MM.1S (cell line): ENCODE data around the gene RPL27A.

Source experiments
- EZH2phosphoT487 ChIP-seq: fragments of 300-600 bp; sonication (generic); IDR thresholded peaks from 2 replicates; pipeline ENCODE4 v1.6.1; 2018; ENCODE audit warnings: antibody characterized with exemption, low read length
- TF ChIP-seq, protein P1 (sequence below): fragments of 300-600 bp; sonication (generic); IDR thresholded peaks from 2 replicates; pipeline ENCODE4 v1.5.1; 2016; ENCODE audit warnings: antibody characterized with exemption, low read length, mixed read lengths

DNA sequence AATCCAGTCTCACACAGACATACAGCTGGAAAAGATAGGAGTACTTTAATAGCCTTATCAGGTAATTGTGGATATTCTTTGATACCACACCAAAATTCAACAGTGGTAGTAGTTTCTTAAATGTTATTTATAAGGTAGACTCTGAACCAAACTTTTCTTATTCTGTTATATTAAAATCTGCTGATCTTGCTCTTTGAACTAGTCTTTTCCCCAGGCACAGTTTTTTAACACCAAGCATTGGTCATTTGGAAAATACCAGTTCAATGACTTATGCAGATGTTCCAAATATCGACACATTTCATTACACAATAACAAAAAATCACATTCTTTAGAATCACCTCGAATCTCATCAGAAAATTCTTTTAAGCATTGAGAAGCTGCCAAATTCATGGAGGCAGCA lies 7.7 kb upstream of the RPL27A start:
- TF ChIP-seq, protein P1, sequence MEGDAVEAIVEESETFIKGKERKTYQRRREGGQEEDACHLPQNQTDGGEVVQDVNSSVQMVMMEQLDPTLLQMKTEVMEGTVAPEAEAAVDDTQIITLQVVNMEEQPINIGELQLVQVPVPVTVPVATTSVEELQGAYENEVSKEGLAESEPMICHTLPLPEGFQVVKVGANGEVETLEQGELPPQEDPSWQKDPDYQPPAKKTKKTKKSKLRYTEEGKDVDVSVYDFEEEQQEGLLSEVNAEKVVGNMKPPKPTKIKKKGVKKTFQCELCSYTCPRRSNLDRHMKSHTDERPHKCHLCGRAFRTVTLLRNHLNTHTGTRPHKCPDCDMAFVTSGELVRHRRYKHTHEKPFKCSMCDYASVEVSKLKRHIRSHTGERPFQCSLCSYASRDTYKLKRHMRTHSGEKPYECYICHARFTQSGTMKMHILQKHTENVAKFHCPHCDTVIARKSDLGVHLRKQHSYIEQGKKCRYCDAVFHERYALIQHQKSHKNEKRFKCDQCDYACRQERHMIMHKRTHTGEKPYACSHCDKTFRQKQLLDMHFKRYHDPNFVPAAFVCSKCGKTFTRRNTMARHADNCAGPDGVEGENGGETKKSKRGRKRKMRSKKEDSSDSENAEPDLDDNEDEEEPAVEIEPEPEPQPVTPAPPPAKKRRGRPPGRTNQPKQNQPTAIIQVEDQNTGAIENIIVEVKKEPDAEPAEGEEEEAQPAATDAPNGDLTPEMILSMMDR = no peak
- TF ChIP-seq EZH2phosphoT487 = no peak
